Measurements from ENCODE around the gene RNF181. TPM values are rescaled to one million over a fixed set of nuclear protein-coding genes. Genes with fewer than 3 reads are reported as not detected.

The RNF181 gene
- total and polyA plus RNA-seq, 2 donors (not counting 3 experiments of a cell fraction or from before 2014, with no cell fraction given) = 142 to 629 TPM

DNA sequence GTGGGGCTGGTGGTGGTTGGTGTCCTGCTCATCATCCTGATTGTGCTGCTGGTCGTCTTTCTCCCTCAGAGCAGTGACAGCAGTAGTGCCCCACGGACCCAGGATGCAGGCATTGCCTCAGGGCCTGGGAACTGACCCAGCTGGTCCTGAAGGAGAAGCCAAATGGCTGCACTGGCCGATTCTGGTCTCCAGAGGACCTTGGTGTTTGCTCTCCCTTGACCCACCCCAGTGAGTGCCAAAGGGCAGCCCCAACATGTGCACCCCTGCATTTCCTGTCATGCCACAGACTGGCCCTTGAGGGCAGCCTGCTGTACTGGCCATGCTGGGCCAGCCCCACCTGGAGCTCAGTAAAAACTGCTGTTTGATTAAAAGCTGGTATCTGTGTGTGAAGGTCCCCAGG, 2.5 kb upstream of the RNF181 start:
- POLR2A ChIA-PET = no interaction called here
- H2AFZ ChIP-seq (ENCODE audit: low read depth, low read length) = no peak overlapping the region
- H3K9me1 ChIP-seq (replicated peaks; ENCODE audit: control insufficient read depth, extremely low read depth, insufficient read depth, low read length) = no peaks in the 10 kb centered on the region
- peaks cover 38% of the 10 kb centered on the region for H3K79me2 ChIP-seq (ENCODE audit: control insufficient read depth, insufficient read depth, low read length)
- BruUV-seq (replicated peaks) = no TSS peak
- DNase-seq (ENCODE audit: low read depth, low spot score) = no peak
- H3K9ac ChIP-seq (replicated peaks; ENCODE audit: extremely low read depth, insufficient read depth, low read length) = no peak overlapping the region
- H3K4me1 ChIP-seq (ENCODE audit: control insufficient read depth, extremely low read depth, insufficient read depth, low read length) = peaks cover 48% of the 10 kb centered on the region
- H3K27me3 ChIP-seq (ENCODE audit: control insufficient read depth in 2 of 2, insufficient read depth in 2 of 2, low read length in 2 of 2) = no peaks in the 10 kb centered on the region
- no peak overlapping the region for H3K4me3 ChIP-seq (replicated peaks in 1 of 3; ENCODE audit: insufficient read depth in 1 of 3, low read depth in 1 of 3, low read length in 3 of 3)
- no peak overlapping the region for H3K4me2 ChIP-seq (ENCODE audit: insufficient read depth, low read length)
- H3K27ac ChIP-seq (ENCODE audit: insufficient read depth, low read depth, low read length) = no peak overlapping the region
- CTCF ChIA-PET = interaction anchor here (1.6 kb wide), 1 partner anchor 10 kb away, joined by 3 read pairs; the partner anchor contains the start of gene TMEM150A
- intact Hi-C loops (cut with micrococcal nuclease) (no loop called here), dilution Hi-C loops (cut with MboI; ENCODE audit: extremely low pct_ligation_motif_present, low sequenced_read_pairs) (no loop called here)
- no peaks in the 10 kb centered on the region for H3K9me3 ChIP-seq (replicated peaks; ENCODE audit: control insufficient read depth, insufficient read depth, low read length)
- FAIRE-seq = no peak
- TF ChIP-seq GATA2 (IDR thresholded peaks at IDR 0.05; ENCODE audit: insufficient read depth, insufficient read length, low read depth, low read length) (no peak), POLR2AphosphoS5 (IDR thresholded peaks at IDR 0.05; ENCODE audit: insufficient read depth, low read depth, low read length) (no peak), JUN (IDR thresholded peaks at IDR 0.05; ENCODE audit: borderline replicate concordance, insufficient read depth, insufficient read length, low read depth) (no peak), EZH2 (IDR thresholded peaks at IDR 0.05; ENCODE audit: borderline replicate concordance, low read depth, low read length, severe bottlenecking) (no peak), POLR2A (IDR thresholded peaks at IDR 0.05; ENCODE audit: low read depth, low read length) (no peak), FOS (IDR thresholded peaks at IDR 0.05; ENCODE audit: borderline replicate concordance, insufficient read depth, low read length) (no peak), MYC (IDR thresholded peaks at IDR 0.05; ENCODE audit: low read depth, low read length) (no peak)
- TF ChIP-seq, protein P1, sequence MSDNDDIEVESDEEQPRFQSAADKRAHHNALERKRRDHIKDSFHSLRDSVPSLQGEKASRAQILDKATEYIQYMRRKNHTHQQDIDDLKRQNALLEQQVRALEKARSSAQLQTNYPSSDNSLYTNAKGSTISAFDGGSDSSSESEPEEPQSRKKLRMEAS (IDR thresholded peaks at IDR 0.05; ENCODE audit: insufficient read depth, insufficient read length) = no peak
- TF ChIP-seq, protein P2, sequence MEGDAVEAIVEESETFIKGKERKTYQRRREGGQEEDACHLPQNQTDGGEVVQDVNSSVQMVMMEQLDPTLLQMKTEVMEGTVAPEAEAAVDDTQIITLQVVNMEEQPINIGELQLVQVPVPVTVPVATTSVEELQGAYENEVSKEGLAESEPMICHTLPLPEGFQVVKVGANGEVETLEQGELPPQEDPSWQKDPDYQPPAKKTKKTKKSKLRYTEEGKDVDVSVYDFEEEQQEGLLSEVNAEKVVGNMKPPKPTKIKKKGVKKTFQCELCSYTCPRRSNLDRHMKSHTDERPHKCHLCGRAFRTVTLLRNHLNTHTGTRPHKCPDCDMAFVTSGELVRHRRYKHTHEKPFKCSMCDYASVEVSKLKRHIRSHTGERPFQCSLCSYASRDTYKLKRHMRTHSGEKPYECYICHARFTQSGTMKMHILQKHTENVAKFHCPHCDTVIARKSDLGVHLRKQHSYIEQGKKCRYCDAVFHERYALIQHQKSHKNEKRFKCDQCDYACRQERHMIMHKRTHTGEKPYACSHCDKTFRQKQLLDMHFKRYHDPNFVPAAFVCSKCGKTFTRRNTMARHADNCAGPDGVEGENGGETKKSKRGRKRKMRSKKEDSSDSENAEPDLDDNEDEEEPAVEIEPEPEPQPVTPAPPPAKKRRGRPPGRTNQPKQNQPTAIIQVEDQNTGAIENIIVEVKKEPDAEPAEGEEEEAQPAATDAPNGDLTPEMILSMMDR (IDR thresholded peaks at IDR 0.05; ENCODE audit: extremely low read depth in 1 of 2, insufficient read depth in 1 of 2, low read depth in 1 of 2, low read length in 2 of 2) = no peak
- H4K20me1 ChIP-seq (replicated peaks; ENCODE audit: control insufficient read depth, extremely low read depth, insufficient read depth, low read length) = no peaks in the 10 kb centered on the region
- H3K36me3 ChIP-seq (ENCODE audit: control insufficient read depth in 2 of 2, extremely low read depth in 1 of 2, insufficient read depth in 2 of 2, low read length in 2 of 2) = peaks cover 0 to 20% of the 10 kb centered on the region in 2 experiments

Measured in endothelial cell of umbilical vein (primary cell).